IPS DF 6.9 (cell line): ENCODE measurements around the gene HIVEP1.
"Not testable (repeated sequence)": the region's sequence is repeated elsewhere in the genome, so short reads cannot be mapped to it uniquely, and the experiment has no call there.

Source experiments
- DNase-seq: peaks from one replicate; pipeline ENCODE4 v3.0.0-alpha.2; 2013; ENCODE audit warnings: low read depth, low spot score
- H3K27ac ChIP-seq: one replicate; pipeline ENCODE4 v1.5.1; 2013; ENCODE audit warnings: low read length, control low read depth
- H3K27me3 ChIP-seq: 2 replicates; pipeline ENCODE4 v1.6.1; 2013; ENCODE audit warnings: mild to moderate bottlenecking, low read length; ENCODE audit not compliant: control insufficient read depth, insufficient read depth
- H3K36me3 ChIP-seq: 2 replicates; pipeline ENCODE4 v1.6.1; 2013; ENCODE audit warnings: low read length; ENCODE audit not compliant: control insufficient read depth, insufficient read depth
- H3K4me1 ChIP-seq: 2 replicates; pipeline ENCODE4 v1.6.1; 2013; ENCODE audit warnings: low read length; ENCODE audit not compliant: control insufficient read depth, insufficient read depth
- H3K4me3 ChIP-seq: 2 replicates; pipeline ENCODE4 v1.5.1; 2013; ENCODE audit warnings: mild to moderate bottlenecking, low read length
- H3K9me3 ChIP-seq: 2 replicates; pipeline ENCODE4 v1.6.1; 2013; ENCODE audit warnings: low read length, inconsistent platforms; ENCODE audit not compliant: control insufficient read depth, insufficient read depth
- WGBS: extraction: QIAGEN DNeasy Blood & Tissue Kit; methylation state at CpG from one replicate; pipeline ENCODE4 v1.1.7; 2013; ENCODE audit warnings: mixed read lengths, missing lambda C conversion rate; ENCODE audit not compliant: insufficient read length, insufficient coverage; 5-methylcytosine and 5-hydroxymethylcytosine counted together

Gene HIVEP1

GRCh38 chr6:12165297-12165696 lies 153.2 kb downstream of the HIVEP1 start:
- WGBS, result no CpG with 5 or more reads among the region's 4 CpGs
- H3K27ac ChIP-seq, result no peak overlapping the region
- H3K36me3 ChIP-seq, result peaks cover 6% of the 10 kb centered on the region
- DNase-seq, result no peak
- no peak overlapping the region for H3K4me3 ChIP-seq
- H3K27me3 ChIP-seq, result no peaks in the 10 kb centered on the region
- H3K9me3 ChIP-seq, result no peaks in the 10 kb centered on the region
- H3K4me1 ChIP-seq, result no peaks in the 10 kb centered on the region

- H3K9me3 ChIP-seq, result no peaks in the 10 kb centered on the region
- peaks cover 6% of the 10 kb centered on the region for H3K36me3 ChIP-seq
- H3K4me3 ChIP-seq, result no peak overlapping the region
- H3K4me1 ChIP-seq, result no peaks in the 10 kb centered on the region
- no peak overlapping the region for H3K27ac ChIP-seq
- H3K27me3 ChIP-seq, result no peaks in the 10 kb centered on the region
- DNase-seq, result no peak
- no CpG with 5 or more reads among the region's 5 CpGs for WGBS
Measured at GRCh38 chr6:12165722-12166280, 153.7 kb downstream of the HIVEP1 start.

GRCh38 chr6:12169377-12169776 lies 157.3 kb downstream of the HIVEP1 start:
- H3K27me3 ChIP-seq, result no peaks in the 10 kb centered on the region

GRCh38 chr6:12170351-12171092 lies 158.4 kb downstream of the HIVEP1 start:
- H3K9me3 ChIP-seq, result no peaks in the 10 kb centered on the region
- no peak overlapping the region for H3K27ac ChIP-seq
- no peaks in the 10 kb centered on the region for H3K4me1 ChIP-seq
- no peaks in the 10 kb centered on the region for H3K27me3 ChIP-seq
- no peak for DNase-seq
- no peaks in the 10 kb centered on the region for H3K36me3 ChIP-seq
- H3K4me3 ChIP-seq, result no peak overlapping the region
- no CpG with 5 or more reads among the region's 13 CpGs for WGBS

More at GRCh38 chr6:12169377-12169776, 157.3 kb downstream of the HIVEP1 start:
- Histone ChIP-seq H3K4me1 (no peaks in the 10 kb centered on the region), H3K36me3 (no peaks in the 10 kb centered on the region), H3K27ac (no peak overlapping the region), H3K4me3 (no peak overlapping the region), H3K9me3 (no peaks in the 10 kb centered on the region)
- WGBS, result no CpG with 5 or more reads among the region's 1 CpG
- no peak for DNase-seq

GRCh38 chr6:12171717-12172116 lies 159.6 kb downstream of the HIVEP1 start:
- Histone ChIP-seq H3K27me3 (no peaks in the 10 kb centered on the region), H3K27ac (no peak overlapping the region), H3K4me3 (no peak overlapping the region), H3K36me3 (no peaks in the 10 kb centered on the region), H3K9me3 (no peaks in the 10 kb centered on the region), H3K4me1 (no peaks in the 10 kb centered on the region)
- no peak for DNase-seq
- WGBS, result no CpG with 5 or more reads among the region's 5 CpGs

- H3K36me3 ChIP-seq, result no peaks in the 10 kb centered on the region
- H3K27me3 ChIP-seq, result no peaks in the 10 kb centered on the region
- H3K27ac ChIP-seq, result no peak overlapping the region
- H3K4me1 ChIP-seq, result no peaks in the 10 kb centered on the region
- H3K4me3 ChIP-seq, result no peak overlapping the region
- no peaks in the 10 kb centered on the region for H3K9me3 ChIP-seq
- no peak for DNase-seq
- WGBS, result no CpG with 5 or more reads among the region's 2 CpGs
Measured at GRCh38 chr6:12172572-12172971, 160.5 kb downstream of the HIVEP1 start.

- Histone ChIP-seq H3K9me3 (no peaks in the 10 kb centered on the region), H3K27me3 (no peaks in the 10 kb centered on the region), H3K27ac (no peak overlapping the region), H3K4me3 (no peak overlapping the region), H3K4me1 (no peaks in the 10 kb centered on the region), H3K36me3 (no peaks in the 10 kb centered on the region)
- WGBS, result no CpG with 5 or more reads among the region's 5 CpGs
- no peak for DNase-seq
Measured at GRCh38 chr6:12173181-12173580, 161.1 kb downstream of the HIVEP1 start.

GRCh38 chr6:12173661-12174060 lies 161.5 kb downstream of the HIVEP1 start:
- no peak overlapping the region for H3K4me3 ChIP-seq
- no peaks in the 10 kb centered on the region for H3K4me1 ChIP-seq
- WGBS, result no CpG with 5 or more reads among the region's 2 CpGs
- no peaks in the 10 kb centered on the region for H3K9me3 ChIP-seq
- no peak for DNase-seq
- H3K36me3 ChIP-seq, result no peaks in the 10 kb centered on the region
- H3K27me3 ChIP-seq, result no peaks in the 10 kb centered on the region
- H3K27ac ChIP-seq, result no peak overlapping the region

GRCh38 chr6:12174878-12175277 lies 162.8 kb downstream of the HIVEP1 start:
- WGBS, result 100% methylated on average over 1 of the region's 2 CpGs
- Histone ChIP-seq H3K36me3 (no peaks in the 10 kb centered on the region), H3K4me3 (no peak overlapping the region), H3K27ac (no peak overlapping the region), H3K4me1 (0 out of 2 replicates have a peak, but pooled peaks cover 2% of the 10 kb centered on the region), H3K27me3 (no peaks in the 10 kb centered on the region), H3K9me3 (no peaks in the 10 kb centered on the region)
- DNase-seq, result no peak

- no CpG with 5 or more reads among the region's 8 CpGs for WGBS
Measured at GRCh38 chr6:12175626-12176025, 163.5 kb downstream of the HIVEP1 start.

GRCh38 chr6:12176782-12177181 lies 164.7 kb downstream of the HIVEP1 start:
- not testable (repeated sequence) for H3K27ac ChIP-seq, H3K27me3 ChIP-seq, H3K9me3 ChIP-seq, H3K4me3 ChIP-seq, DNase-seq, H3K36me3 ChIP-seq, H3K4me1 ChIP-seq
- WGBS, result no CpG with 5 or more reads among the region's 3 CpGs

More at GRCh38 chr6:12175626-12176025, 163.5 kb downstream of the HIVEP1 start:
- no peak for DNase-seq
- no peaks in the 10 kb centered on the region for H3K36me3 ChIP-seq
- H3K27me3 ChIP-seq, result no peaks in the 10 kb centered on the region
- no peaks in the 10 kb centered on the region for H3K9me3 ChIP-seq
- 0 out of 2 replicates have a peak, but pooled peaks cover 2% of the 10 kb centered on the region for H3K4me1 ChIP-seq
- no peak overlapping the region for H3K27ac ChIP-seq
- no peak overlapping the region for H3K4me3 ChIP-seq
